Measurements from ENCODE around the gene SLC27A1.

Gene SLC27A1

GRCh38 chr19:17542793-17543582, 72.7 kb downstream of the SLC27A1 start:
- no peak for TF ChIP-seq POLR2AphosphoS5 (IDR thresholded peaks at IDR 0.05; ENCODE audit: low read depth, low read length)
- TF ChIP-seq FOXP2 (optimal IDR thresholded peaks at IDR 0.05; ENCODE audit: borderline replicate concordance, extremely low read depth, extremely low read length, insufficient read depth) = no peak
- TF ChIP-seq SIN3A (IDR thresholded peaks at IDR 0.05; ENCODE audit: borderline replicate concordance, insufficient read depth, low read length) = no peak
- TF ChIP-seq, protein P1, sequence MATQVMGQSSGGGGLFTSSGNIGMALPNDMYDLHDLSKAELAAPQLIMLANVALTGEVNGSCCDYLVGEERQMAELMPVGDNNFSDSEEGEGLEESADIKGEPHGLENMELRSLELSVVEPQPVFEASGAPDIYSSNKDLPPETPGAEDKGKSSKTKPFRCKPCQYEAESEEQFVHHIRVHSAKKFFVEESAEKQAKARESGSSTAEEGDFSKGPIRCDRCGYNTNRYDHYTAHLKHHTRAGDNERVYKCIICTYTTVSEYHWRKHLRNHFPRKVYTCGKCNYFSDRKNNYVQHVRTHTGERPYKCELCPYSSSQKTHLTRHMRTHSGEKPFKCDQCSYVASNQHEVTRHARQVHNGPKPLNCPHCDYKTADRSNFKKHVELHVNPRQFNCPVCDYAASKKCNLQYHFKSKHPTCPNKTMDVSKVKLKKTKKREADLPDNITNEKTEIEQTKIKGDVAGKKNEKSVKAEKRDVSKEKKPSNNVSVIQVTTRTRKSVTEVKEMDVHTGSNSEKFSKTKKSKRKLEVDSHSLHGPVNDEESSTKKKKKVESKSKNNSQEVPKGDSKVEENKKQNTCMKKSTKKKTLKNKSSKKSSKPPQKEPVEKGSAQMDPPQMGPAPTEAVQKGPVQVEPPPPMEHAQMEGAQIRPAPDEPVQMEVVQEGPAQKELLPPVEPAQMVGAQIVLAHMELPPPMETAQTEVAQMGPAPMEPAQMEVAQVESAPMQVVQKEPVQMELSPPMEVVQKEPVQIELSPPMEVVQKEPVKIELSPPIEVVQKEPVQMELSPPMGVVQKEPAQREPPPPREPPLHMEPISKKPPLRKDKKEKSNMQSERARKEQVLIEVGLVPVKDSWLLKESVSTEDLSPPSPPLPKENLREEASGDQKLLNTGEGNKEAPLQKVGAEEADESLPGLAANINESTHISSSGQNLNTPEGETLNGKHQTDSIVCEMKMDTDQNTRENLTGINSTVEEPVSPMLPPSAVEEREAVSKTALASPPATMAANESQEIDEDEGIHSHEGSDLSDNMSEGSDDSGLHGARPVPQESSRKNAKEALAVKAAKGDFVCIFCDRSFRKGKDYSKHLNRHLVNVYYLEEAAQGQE (IDR thresholded peaks at IDR 0.05; ENCODE audit: insufficient read depth in 1 of 2, low read depth in 2 of 2, low read length in 2 of 2) = no peak
- TF ChIP-seq TAF1 (IDR thresholded peaks at IDR 0.05; ENCODE audit: borderline replicate concordance, insufficient read depth, low read length) = no peak

DNA sequence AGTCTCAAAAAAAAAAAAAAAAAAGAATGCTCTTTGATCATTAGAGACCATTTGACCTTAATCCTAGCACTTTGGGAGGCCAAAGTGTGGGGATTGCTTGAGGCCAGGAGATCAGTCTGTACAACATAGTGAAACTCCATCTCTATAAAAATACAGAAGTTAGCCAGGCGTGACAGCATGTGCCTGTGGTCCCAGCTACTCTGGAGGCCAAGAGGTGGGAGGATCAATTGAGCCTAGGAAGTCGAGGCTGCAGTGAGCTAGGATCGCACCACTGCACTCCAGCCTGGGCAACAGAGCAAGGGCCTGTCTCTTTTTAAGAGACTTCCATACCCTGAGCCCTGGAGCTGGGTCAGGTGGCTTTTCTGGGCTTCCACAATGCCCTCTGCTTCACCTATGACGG, 73.7 kb downstream of the SLC27A1 start:
- TF ChIP-seq TAF1 (IDR thresholded peaks at IDR 0.05; ENCODE audit: borderline replicate concordance, insufficient read depth, low read length) (no peak), FOXP2 (optimal IDR thresholded peaks at IDR 0.05; ENCODE audit: borderline replicate concordance, extremely low read depth, extremely low read length, insufficient read depth) (no peak), SIN3A (IDR thresholded peaks at IDR 0.05; ENCODE audit: borderline replicate concordance, insufficient read depth, low read length) (no peak), POLR2AphosphoS5 (IDR thresholded peaks at IDR 0.05; ENCODE audit: low read depth, low read length) (no peak)
- TF ChIP-seq, protein P1 (IDR thresholded peaks at IDR 0.05; ENCODE audit: insufficient read depth in 1 of 2, low read depth in 2 of 2, low read length in 2 of 2) = no peak

- TF ChIP-seq FOXP2 (optimal IDR thresholded peaks at IDR 0.05; ENCODE audit: borderline replicate concordance, extremely low read depth, extremely low read length, insufficient read depth) (no peak), TAF1 (IDR thresholded peaks at IDR 0.05; ENCODE audit: borderline replicate concordance, insufficient read depth, low read length) (no peak), SIN3A (IDR thresholded peaks at IDR 0.05; ENCODE audit: borderline replicate concordance, insufficient read depth, low read length) (no peak)
- TF ChIP-seq, protein P1 (IDR thresholded peaks at IDR 0.05; ENCODE audit: insufficient read depth in 1 of 2, low read depth in 2 of 2, low read length in 2 of 2) = no peak
Observed at GRCh38 chr19:17544418-17544817, 74.1 kb downstream of the SLC27A1 start.

DNA sequence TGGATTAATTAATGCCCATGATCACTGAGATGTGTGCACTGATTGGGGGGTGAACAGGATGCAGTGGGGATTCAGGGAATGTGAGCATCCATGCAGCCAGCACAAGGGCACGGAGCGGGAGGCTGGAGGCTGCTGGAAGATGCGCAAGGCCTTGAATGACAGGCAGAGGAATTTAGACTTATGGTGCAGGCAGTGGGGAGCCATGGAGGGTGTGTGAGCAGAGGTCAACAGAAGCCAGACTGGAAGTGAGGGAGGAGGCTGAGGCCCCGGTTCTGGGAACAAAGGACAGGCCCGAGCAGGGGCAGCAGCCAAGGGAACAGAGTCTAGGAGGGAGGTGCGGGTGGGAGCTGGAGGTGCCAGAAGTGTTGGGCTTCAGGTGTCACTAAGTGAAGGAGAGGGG, 77.8 kb downstream of the SLC27A1 start:
- TF ChIP-seq, protein P1 (IDR thresholded peaks at IDR 0.05; ENCODE audit: insufficient read depth in 1 of 2, low read depth in 2 of 2, low read length in 2 of 2) = no peak
